ENCODE measurements around the gene TMEM119. TPM values are rescaled to one million over a fixed set of nuclear protein-coding genes. Genes with fewer than 3 reads are reported as not detected.

Gene TMEM119
- total and polyA plus RNA-seq, 10 of the 15 experiments (the other 5 are each of a cell fraction or from before 2014, with no cell fraction given) = 0.11 to 0.44 (median 0.19) TPM; not detected in 5

GRCh38 chr12:108643941-108644810, 46.3 kb upstream of the TMEM119 start:
- RAD21 ChIA-PET (ENCODE audit: unreplicated experiment) = no interaction called here
- Histone ChIP-seq H4K20me1 (ENCODE audit: control insufficient read depth, insufficient read depth) (no peaks in the 10 kb centered on the region), H3K79me2 (ENCODE audit: control insufficient read depth, insufficient read depth, low read length) (no peaks in the 10 kb centered on the region), H3K27ac (ENCODE audit: control insufficient read depth, insufficient read depth) (no peak overlapping the region), H3K4me1 (ENCODE audit: control insufficient read depth, insufficient read depth, low read length) (peaks cover 30% of the 10 kb centered on the region), H3K4me3 (no peak overlapping the region), H3K9me3 (replicated peaks; ENCODE audit: control insufficient read depth, insufficient read depth, low read length) (no peaks in the 10 kb centered on the region), H3K27me3 (replicated peaks in 1 of 2; ENCODE audit: control insufficient read depth in 2 of 2, insufficient read depth in 2 of 2, low read length in 1 of 2) (no peaks in the 10 kb centered on the region), H3K9ac (ENCODE audit: control insufficient read depth, insufficient read depth, low read length) (no peak overlapping the region), H2AFZ (ENCODE audit: control insufficient read depth, low read depth, low read length) (no peak overlapping the region), H3K4me2 (ENCODE audit: control insufficient read depth, insufficient read depth) (no peak overlapping the region), H3K36me3 (ENCODE audit: control insufficient read depth in 2 of 2, insufficient read depth in 2 of 2, low read length in 1 of 2) (peaks cover 16 to 30% of the 10 kb centered on the region in 2 experiments)
- SMC1A ChIA-PET (ENCODE audit: uncharacterized antibody, unreplicated experiment) = interaction anchor here (1.3 to 3.3 kb wide), 2 partner anchors 9 to 306 kb away, joined by 3 to 15 read pairs; no protein-coding TSS in a partner anchor
- DNase-seq (ENCODE audit: low read depth, low spot score) (no peak), FAIRE-seq (no peak), ATAC-seq (no peak)
- CTCF ChIA-PET = no interaction called here
- TF ChIP-seq POLR2A (IDR thresholded peaks at IDR 0.05; ENCODE audit: low read depth, low read length) (0 out of 2 replicates have a peak, but pooled peaks have one; percentile 14), NFYA (IDR thresholded peaks at IDR 0.05; ENCODE audit: borderline replicate concordance, low read depth, low read length) (no peak)
- POLR2A ChIA-PET = no interaction called here
- in situ Hi-C loops (cut with MboI) (no loop called here), intact Hi-C loops (cut with micrococcal nuclease; ENCODE audit: unreplicated experiment) (no loop called here)
- 91% methylated on average over 16 of the region's 18 CpGs for WGBS (ENCODE audit: insufficient coverage, insufficient replicate concordance, low lambda C conversion rate, missing lambda C conversion rate)
- no TSS peak for BruUV-seq (replicated peaks)

- no peak for ATAC-seq
- H3K27me3 ChIP-seq (replicated peaks in 1 of 2; ENCODE audit: control insufficient read depth in 2 of 2, insufficient read depth in 2 of 2, low read length in 1 of 2) = no peaks in the 10 kb centered on the region
- DNase-seq (ENCODE audit: low read depth, low spot score) = no peak
- in situ Hi-C loops (cut with MboI) (no loop called here), intact Hi-C loops (cut with micrococcal nuclease; ENCODE audit: unreplicated experiment) (no loop called here)
- CTCF ChIA-PET = interaction anchor here (13.9 to 14.1 kb wide), 2 partner anchors 22 to 24 kb away, joined by 156 to 193 read pairs; no protein-coding TSS in a partner anchor
- no TSS peak for BruUV-seq (replicated peaks)
- RAD21 ChIA-PET (ENCODE audit: unreplicated experiment) = interaction anchor here (11.6 to 17.3 kb wide), 2 partner anchors 22 to 77 kb away, joined by 221 to 413 read pairs; partner anchors contain the start of genes ISCU and SART3
- SMC1A ChIA-PET (ENCODE audit: uncharacterized antibody, unreplicated experiment) = interaction anchor here (13.1 to 16.7 kb wide), 2 partner anchors 20 to 75 kb away, joined by 219 to 397 read pairs; partner anchors contain the start of genes ISCU and SART3
- no peak overlapping the region for H3K27ac ChIP-seq (ENCODE audit: control insufficient read depth, insufficient read depth)
- H3K4me2 ChIP-seq (ENCODE audit: control insufficient read depth, insufficient read depth) = no peak overlapping the region
- no peak overlapping the region for H3K9ac ChIP-seq (ENCODE audit: control insufficient read depth, insufficient read depth, low read length)
- no peaks in the 10 kb centered on the region for H3K9me3 ChIP-seq (replicated peaks; ENCODE audit: control insufficient read depth, insufficient read depth, low read length)
- no peaks in the 10 kb centered on the region; the same call in 1 of the 2 replicates for H3K79me2 ChIP-seq (ENCODE audit: control insufficient read depth, insufficient read depth, low read length)
- 93% methylated on average over 1 of the region's 1 CpG for WGBS (ENCODE audit: insufficient coverage, insufficient replicate concordance, low lambda C conversion rate, missing lambda C conversion rate)
- H2AFZ ChIP-seq (ENCODE audit: control insufficient read depth, low read depth, low read length) = no peak overlapping the region
- FAIRE-seq = no peak
- H3K36me3 ChIP-seq (ENCODE audit: control insufficient read depth in 2 of 2, insufficient read depth in 2 of 2, low read length in 1 of 2) = peaks cover 13 to 20% of the 10 kb centered on the region in 2 experiments
- H3K4me1 ChIP-seq (ENCODE audit: control insufficient read depth, insufficient read depth, low read length) = peaks cover 41% of the 10 kb centered on the region
- no peak overlapping the region for H3K4me3 ChIP-seq
- POLR2A ChIA-PET = interaction anchor here (0.7 kb wide), 1 partner anchor 21 kb away, joined by 3 read pairs; no protein-coding TSS in a partner anchor
- H4K20me1 ChIP-seq (ENCODE audit: control insufficient read depth, insufficient read depth) = no peaks in the 10 kb centered on the region
- TF ChIP-seq ZBTB11 (CRISPR knock-in tag; IDR thresholded peaks at IDR 0.05) (no peak), MTA2 (IDR thresholded peaks at IDR 0.05; ENCODE audit: low read depth) (no peak), STAT3 (IDR thresholded peaks at IDR 0.05; ENCODE audit: low read depth, low read length) (no peak), TCF3 (IDR thresholded peaks at IDR 0.05; ENCODE audit: borderline replicate concordance, insufficient read depth, low read depth, low read length) (no peak), PAX5 (IDR thresholded peaks at IDR 0.05; ENCODE audit: borderline replicate concordance, low read depth, low read length) (no peak), HDAC6 (IDR thresholded peaks at IDR 0.05; ENCODE audit: unreplicated experiment) (no peak), SMARCA5 (IDR thresholded peaks at IDR 0.05) (no peak), SREBF2 (IDR thresholded peaks at IDR 0.05; ENCODE audit: low read length) (no peak), EGR1 (IDR thresholded peaks at IDR 0.05; ENCODE audit: borderline replicate concordance in 1 of 2, low read depth in 2 of 2, low read length in 2 of 2) (no peak), SPI1 (IDR thresholded peaks at IDR 0.05; ENCODE audit: borderline replicate concordance, insufficient read depth, low read depth, low read length) (no peak)
These were observed 45.2 kb upstream of the TMEM119 start for GRCh38 chr12:108642899-108643654.

Data from GM12878 (cell line).